Calu3 (cell line): Measurements from ENCODE around the gene PIR. TPM values are rescaled to one million over a fixed set of nuclear protein-coding genes. Genes with fewer than 3 reads are reported as not detected.

Source experiments
- BruUV-seq: library from RNA; stranded (reverse); fragments of 400-500 nt; replicated peaks from 2 replicates; lab custom pipeline; 2021; lab: Mats Ljungman, UMichigan
- CTCF ChIA-PET: fragments of 300-600 bp; sonication (Branson Sonifier 250); formaldehyde crosslinking; loops from one replicate; lab custom pipeline; 2022; ENCODE audit warnings: antibody characterized with exemption; lab: Charles Lee
- DNase-seq: peaks from one replicate; pipeline ENCODE4 v3.0.0; 2022
- H3K27ac Mint-ChIP-seq: one replicate; pipeline ENCODE4 v1.8.0; 2022; ENCODE audit warnings: mixed read lengths; ENCODE audit not compliant: unreplicated experiment
- H3K27me3 Mint-ChIP-seq: one replicate; pipeline ENCODE4 v1.8.0; 2022; ENCODE audit warnings: mixed read lengths; ENCODE audit not compliant: unreplicated experiment
- H3K36me3 Mint-ChIP-seq: one replicate; pipeline ENCODE4 v1.8.0; 2022; ENCODE audit warnings: mild to moderate bottlenecking, moderate library complexity, mixed read lengths; ENCODE audit not compliant: insufficient read depth, unreplicated experiment
- H3K4me1 Mint-ChIP-seq: one replicate; pipeline ENCODE4 v1.8.0; 2022; ENCODE audit warnings: mild to moderate bottlenecking, low read depth, mixed read lengths; ENCODE audit not compliant: unreplicated experiment
- H3K4me3 Mint-ChIP-seq: one replicate; pipeline ENCODE4 v1.8.0; 2022; ENCODE audit warnings: mild to moderate bottlenecking, low read depth, moderate library complexity, mixed read lengths; ENCODE audit not compliant: unreplicated experiment
- H3K9me3 Mint-ChIP-seq: one replicate; pipeline ENCODE4 v1.8.0; 2022; ENCODE audit warnings: low read depth, mixed read lengths; ENCODE audit not compliant: unreplicated experiment
- CTCF ChIP-seq: fragments of 200-600 bp; IDR thresholded peaks from one replicate; pipeline ENCODE4 v1.8.0; 2022; ENCODE audit warnings: antibody characterized with exemption; ENCODE audit not compliant: unreplicated experiment
- intact Hi-C: fragments of 100-400 bp; cut with micrococcal nuclease; formaldehyde crosslinking; loops from one replicate; pipeline ENCODE4 v1.10.0; 2022; ENCODE audit not compliant: unreplicated experiment
- total RNA-seq: library from RNA; stranded (reverse); gene quantifications from 2 replicates; pipeline ENCODE4 v1.2.3, GENCODE V29; 2022

PIR gene
- total RNA-seq, 1 experiment from 2014 or later, result 40.9 TPM

DNA sequence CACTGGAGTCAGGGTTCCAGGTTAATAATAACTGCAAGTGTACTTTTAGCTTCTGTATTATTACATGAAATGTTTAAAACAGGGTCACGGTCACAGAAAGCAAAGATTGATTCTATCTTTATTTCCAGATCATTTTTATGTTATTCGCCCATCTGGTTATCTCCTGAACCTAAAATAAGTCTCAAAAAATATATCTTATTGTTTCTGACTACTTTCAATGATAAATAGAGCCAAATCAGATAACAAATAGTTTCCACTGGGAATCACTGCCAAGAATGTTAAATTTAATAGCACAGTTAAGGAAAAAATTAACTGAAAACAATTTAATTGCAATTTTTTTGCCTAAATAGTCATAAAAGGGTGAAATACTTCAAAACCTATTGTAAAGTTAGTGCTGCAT, 91.8 kb downstream of the PIR start:
- no peaks in the 10 kb centered on the region for H3K4me1 Mint-ChIP-seq
- H3K9me3 Mint-ChIP-seq, result no peaks in the 10 kb centered on the region
- BruUV-seq, result no TSS peak
- H3K27ac Mint-ChIP-seq, result no peak overlapping the region
- CTCF ChIA-PET, result no interaction called here
- H3K36me3 Mint-ChIP-seq, result peaks cover 3% of the 10 kb centered on the region
- DNase-seq, result no peak
- no peaks in the 10 kb centered on the region for H3K27me3 Mint-ChIP-seq
- TF ChIP-seq CTCF, result no peak
- intact Hi-C loops, result no loop called here
- H3K4me3 Mint-ChIP-seq, result no peak overlapping the region

DNA sequence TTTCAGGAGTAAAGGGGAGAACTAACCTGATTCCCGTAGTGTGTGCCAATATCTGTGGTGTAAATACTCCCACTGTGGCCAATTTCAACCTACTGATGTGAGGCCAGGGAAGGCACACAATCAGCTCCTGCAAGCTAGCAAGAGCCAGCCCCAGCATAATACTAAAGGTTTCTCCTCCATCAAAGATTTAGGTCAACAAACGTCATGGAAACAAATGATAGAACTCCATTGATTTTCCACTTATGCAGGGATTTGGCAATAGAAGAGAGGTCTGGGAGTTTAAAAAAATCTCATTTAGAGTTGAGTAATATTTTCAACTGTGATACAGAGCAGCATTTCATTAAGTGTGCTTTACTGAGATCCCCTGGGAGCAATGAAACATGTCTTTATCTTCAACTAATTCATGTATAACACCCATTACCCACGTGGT, 93.2 kb downstream of the PIR start:
- TF ChIP-seq CTCF, result no peak
- intact Hi-C loops, result no loop called here
- no peaks in the 10 kb centered on the region for H3K9me3 Mint-ChIP-seq
- H3K36me3 Mint-ChIP-seq, result no peaks in the 10 kb centered on the region
- no TSS peak for BruUV-seq
- no peak for DNase-seq
- CTCF ChIA-PET, result no interaction called here
- H3K27ac Mint-ChIP-seq, result no peak overlapping the region
- no peak overlapping the region for H3K4me3 Mint-ChIP-seq
- H3K4me1 Mint-ChIP-seq, result no peaks in the 10 kb centered on the region
- no peaks in the 10 kb centered on the region for H3K27me3 Mint-ChIP-seq

DNA sequence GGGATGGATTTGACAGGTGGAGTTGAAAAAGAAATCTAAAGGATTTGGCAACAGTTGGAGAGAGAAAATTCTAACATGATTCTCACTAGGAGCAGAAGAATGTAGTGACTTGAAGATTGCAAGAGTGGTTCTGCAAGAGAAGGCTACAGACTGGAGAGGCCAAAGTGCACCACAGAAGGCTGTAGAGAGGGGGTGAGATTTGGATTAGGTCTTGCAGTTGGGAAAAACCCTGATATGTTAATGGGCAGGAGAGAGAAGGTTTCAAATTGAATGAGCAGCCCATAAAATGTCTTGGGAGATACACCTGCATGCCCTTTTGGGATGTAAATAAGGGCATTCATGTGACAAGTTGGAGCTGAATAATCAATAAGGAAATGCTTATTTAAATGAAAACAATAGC, 94.3 kb downstream of the PIR start:
- Mint-ChIP-seq H3K27me3 (no peaks in the 10 kb centered on the region), H3K36me3 (no peaks in the 10 kb centered on the region), H3K4me1 (no peaks in the 10 kb centered on the region), H3K4me3 (no peak overlapping the region), H3K27ac (no peak overlapping the region), H3K9me3 (no peaks in the 10 kb centered on the region)
- BruUV-seq, result no TSS peak
- no peak for DNase-seq
- CTCF ChIA-PET, result no interaction called here
- intact Hi-C loops, result no loop called here
- no peak for TF ChIP-seq CTCF

DNA sequence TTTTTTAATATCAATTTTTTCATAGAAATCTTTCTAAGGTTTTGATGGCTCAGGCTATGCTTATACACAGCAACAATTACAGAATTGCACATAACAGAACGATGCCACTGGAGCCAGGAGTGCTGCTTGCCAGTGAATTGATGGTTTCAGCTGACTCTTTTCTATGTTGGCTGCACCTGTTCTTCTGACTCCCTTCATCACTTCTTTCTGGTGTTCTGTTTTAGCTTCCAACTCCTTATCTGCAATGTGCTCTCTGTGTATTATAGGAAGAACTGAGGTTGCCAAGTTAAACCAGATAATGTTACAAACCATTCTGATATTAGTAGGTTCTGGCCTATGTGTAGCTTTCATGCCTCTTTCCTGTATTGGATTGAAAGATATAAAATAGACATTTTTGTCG, 97.3 kb downstream of the PIR start:
- no peak for DNase-seq
- H3K27ac Mint-ChIP-seq, result no peak overlapping the region
- no TSS peak for BruUV-seq
- intact Hi-C loops, result no loop called here
- CTCF ChIA-PET, result no interaction called here
- H3K9me3 Mint-ChIP-seq, result no peaks in the 10 kb centered on the region
- no peaks in the 10 kb centered on the region for H3K27me3 Mint-ChIP-seq
- no peaks in the 10 kb centered on the region for H3K4me1 Mint-ChIP-seq
- H3K4me3 Mint-ChIP-seq, result no peak overlapping the region
- H3K36me3 Mint-ChIP-seq, result no peaks in the 10 kb centered on the region
- TF ChIP-seq CTCF, result no peak

- BruUV-seq, result no TSS peak
- CTCF ChIA-PET, result no interaction called here
- no peak overlapping the region for H3K4me3 Mint-ChIP-seq
These were observed 101.3 kb downstream of the PIR start for GRCh38 chrX:15391850-15392249.

More at GRCh38 chrX:15391850-15392249, 101.3 kb downstream of the PIR start:
- no peak overlapping the region for H3K27ac Mint-ChIP-seq
- no peak for TF ChIP-seq CTCF
- no peak for DNase-seq
- H3K9me3 Mint-ChIP-seq, result no peaks in the 10 kb centered on the region
- intact Hi-C loops, result no loop called here
- no peaks in the 10 kb centered on the region for H3K27me3 Mint-ChIP-seq
- no peaks in the 10 kb centered on the region for H3K36me3 Mint-ChIP-seq
- no peaks in the 10 kb centered on the region for H3K4me1 Mint-ChIP-seq
